Upper lobe of left lung (tissue), 4 donors: ENCODE results near the gene CEACAM1.

ENCODE experiments used
- POLR2A ChIP-seq, 4 donors: fragments of 450-650 bp; IDR thresholded peaks; one replicate each; pipeline ENCODE4 v1.5.1; 2016 to 2017; ENCODE audit warnings: antibody characterized with exemption in 4 of 4, mild to moderate bottlenecking in 2 of 4
- TF ChIP-seq, protein P1 (sequence below), 6 experiments: fragments of 450-650 bp in 4 of 6; fragments of 200-600 bp in 2 of 6; sonication (generic) in 2 of 6; IDR thresholded peaks; one replicate each; pipeline ENCODE4 v1.5.1; 2016 to 2019; ENCODE audit warnings: antibody characterized with exemption in 6 of 6

DNA sequence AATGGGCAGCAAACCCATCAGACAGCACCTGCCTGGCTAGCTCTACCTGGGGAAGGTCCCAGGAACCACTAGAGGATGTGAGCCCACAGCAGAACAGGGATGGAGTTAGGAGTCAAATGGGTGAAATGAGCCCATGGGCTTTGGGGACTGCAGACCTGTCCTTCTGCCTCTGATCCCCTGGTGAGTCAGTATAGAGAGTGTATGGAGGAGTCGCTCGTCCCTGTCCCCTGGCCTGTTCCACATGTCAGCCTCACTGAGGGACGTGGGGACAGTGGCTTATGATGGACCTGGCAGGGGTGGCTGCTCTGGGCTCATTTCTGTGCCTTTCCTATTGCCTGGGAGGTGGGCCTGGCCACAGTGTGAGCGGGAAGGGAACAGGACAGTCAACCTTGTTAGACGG is 4.0 kb downstream of the CEACAM1 start:
- TF ChIP-seq, protein P1, sequence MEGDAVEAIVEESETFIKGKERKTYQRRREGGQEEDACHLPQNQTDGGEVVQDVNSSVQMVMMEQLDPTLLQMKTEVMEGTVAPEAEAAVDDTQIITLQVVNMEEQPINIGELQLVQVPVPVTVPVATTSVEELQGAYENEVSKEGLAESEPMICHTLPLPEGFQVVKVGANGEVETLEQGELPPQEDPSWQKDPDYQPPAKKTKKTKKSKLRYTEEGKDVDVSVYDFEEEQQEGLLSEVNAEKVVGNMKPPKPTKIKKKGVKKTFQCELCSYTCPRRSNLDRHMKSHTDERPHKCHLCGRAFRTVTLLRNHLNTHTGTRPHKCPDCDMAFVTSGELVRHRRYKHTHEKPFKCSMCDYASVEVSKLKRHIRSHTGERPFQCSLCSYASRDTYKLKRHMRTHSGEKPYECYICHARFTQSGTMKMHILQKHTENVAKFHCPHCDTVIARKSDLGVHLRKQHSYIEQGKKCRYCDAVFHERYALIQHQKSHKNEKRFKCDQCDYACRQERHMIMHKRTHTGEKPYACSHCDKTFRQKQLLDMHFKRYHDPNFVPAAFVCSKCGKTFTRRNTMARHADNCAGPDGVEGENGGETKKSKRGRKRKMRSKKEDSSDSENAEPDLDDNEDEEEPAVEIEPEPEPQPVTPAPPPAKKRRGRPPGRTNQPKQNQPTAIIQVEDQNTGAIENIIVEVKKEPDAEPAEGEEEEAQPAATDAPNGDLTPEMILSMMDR (IDR thresholded peaks at IDR 0.05) = no peak
- TF ChIP-seq POLR2A (IDR thresholded peaks at IDR 0.05) = no peak
